ENCODE results near the gene SPAM1. TPM values are rescaled to one million over a fixed set of nuclear protein-coding genes. Genes with fewer than 3 reads are reported as not detected.
"Not testable (repeated sequence)": the region's sequence is repeated elsewhere in the genome, so short reads cannot be mapped to it uniquely, and the experiment has no call there.

Gene SPAM1, protein sequence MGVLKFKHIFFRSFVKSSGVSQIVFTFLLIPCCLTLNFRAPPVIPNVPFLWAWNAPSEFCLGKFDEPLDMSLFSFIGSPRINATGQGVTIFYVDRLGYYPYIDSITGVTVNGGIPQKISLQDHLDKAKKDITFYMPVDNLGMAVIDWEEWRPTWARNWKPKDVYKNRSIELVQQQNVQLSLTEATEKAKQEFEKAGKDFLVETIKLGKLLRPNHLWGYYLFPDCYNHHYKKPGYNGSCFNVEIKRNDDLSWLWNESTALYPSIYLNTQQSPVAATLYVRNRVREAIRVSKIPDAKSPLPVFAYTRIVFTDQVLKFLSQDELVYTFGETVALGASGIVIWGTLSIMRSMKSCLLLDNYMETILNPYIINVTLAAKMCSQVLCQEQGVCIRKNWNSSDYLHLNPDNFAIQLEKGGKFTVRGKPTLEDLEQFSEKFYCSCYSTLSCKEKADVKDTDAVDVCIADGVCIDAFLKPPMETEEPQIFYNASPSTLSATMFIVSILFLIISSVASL
- not detected in 2 replicates for total RNA-seq

DNA sequence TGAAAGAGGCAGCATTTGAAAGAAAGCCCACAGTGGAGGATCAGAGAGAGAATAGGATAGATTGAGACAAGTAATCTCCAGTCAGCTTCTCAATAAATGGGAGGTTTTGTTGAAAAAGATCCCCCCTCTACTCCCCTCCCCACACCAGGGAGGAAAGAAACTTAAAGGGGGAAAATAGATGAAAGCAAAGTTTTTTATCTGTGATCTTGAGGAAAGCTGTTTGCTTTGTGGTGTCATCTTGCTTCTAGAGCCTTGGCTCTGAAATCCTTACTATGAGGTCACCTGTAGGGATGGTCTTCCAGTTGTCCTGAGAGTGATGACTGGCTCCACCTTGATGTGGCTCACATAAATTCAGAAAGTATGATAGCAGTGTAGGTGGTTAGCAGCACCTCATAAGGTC lies at the start of gene SPAM1:
SPAM1 (plus strand) TSS at position 301 of the 400 bp plus-strand sequence. CDS start 28,330 bp downstream, outside the sequence.
- Mint-ChIP-seq H3K27ac (no peak within 1 kb of the TSS), H3K9me3 (no peaks in the 10 kb centered on the region), H3K27me3 (ENCODE audit: insufficient read depth) (no peaks in the 10 kb centered on the region), H3K4me1 (ENCODE audit: low read depth) (no peaks in the 10 kb centered on the region), H3K36me3 (ENCODE audit: low read depth) (no peaks in the 10 kb centered on the region), H3K4me3 (no peak within 1 kb of the TSS)
- intact Hi-C loops (cut with micrococcal nuclease): no loop called here
- no peak for DNase-seq (ENCODE audit: low spot score)

DNA sequence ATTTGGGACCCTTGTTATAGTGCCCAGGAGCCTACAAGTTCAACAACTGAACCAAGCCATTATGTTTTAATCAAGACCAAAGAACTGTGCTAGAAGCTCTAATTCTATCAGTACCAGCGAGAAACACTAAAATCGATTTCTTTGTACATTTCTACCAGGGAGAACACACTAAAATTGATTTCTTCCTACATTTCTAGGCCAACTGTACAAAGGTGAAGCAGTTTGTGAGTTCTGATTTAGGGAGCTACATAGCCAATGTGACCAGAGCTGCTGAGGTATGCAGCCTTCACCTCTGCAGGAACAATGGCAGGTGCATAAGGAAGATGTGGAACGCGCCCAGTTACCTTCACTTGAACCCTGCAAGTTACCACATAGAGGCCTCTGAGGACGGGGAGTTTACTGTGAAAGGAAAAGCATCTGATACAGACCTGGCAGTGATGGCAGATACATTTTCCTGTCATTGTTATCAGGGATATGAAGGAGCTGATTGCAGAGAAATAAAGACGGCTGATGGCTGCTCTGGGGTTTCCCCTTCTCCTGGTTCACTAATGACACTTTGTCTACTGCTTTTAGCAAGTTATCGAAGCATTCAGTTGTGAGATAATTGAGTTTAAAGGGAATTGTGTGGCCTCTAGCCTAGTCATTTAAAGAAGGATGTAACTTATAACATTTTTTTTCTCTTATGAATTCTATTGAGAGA lies 48.3 kb upstream of the SPAM1 start:
- Mint-ChIP-seq H3K4me1 (ENCODE audit: low read depth) (no peaks in the 10 kb centered on the region), H3K9me3 (no peaks in the 10 kb centered on the region), H3K27me3 (ENCODE audit: insufficient read depth) (peaks cover 6% of the 10 kb centered on the region), H3K36me3 (ENCODE audit: low read depth) (no peaks in the 10 kb centered on the region), H3K27ac (no peak overlapping the region), H3K4me3 (no peak overlapping the region)
- intact Hi-C loops (cut with micrococcal nuclease): no loop called here
- no peak for DNase-seq (ENCODE audit: low spot score)

DNA sequence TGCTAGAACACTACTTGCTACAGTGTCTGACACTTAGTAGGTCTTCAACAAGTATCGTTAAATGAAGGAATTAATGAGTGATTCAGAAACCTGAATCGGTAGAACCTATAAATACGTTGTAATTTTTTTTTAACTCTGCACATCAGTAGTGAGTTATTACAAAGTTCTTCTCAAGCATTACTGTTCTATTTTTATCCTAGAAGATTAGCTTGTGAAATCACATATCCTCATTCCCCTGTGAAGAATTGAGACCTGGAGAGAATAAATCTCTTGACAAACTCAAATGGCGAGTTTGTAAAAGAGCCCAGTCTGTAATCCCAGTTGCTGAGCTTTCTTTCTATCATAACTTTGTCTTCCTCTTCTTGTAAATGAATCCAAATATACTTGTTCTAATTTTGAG lies 45.4 kb upstream of the SPAM1 start:
- H3K27ac Mint-ChIP-seq: no peak overlapping the region
- no peaks in the 10 kb centered on the region for H3K4me1 Mint-ChIP-seq (ENCODE audit: low read depth)
- no peaks in the 10 kb centered on the region for H3K36me3 Mint-ChIP-seq (ENCODE audit: low read depth)
- no peaks in the 10 kb centered on the region for H3K9me3 Mint-ChIP-seq
- H3K4me3 Mint-ChIP-seq: no peak overlapping the region
- H3K27me3 Mint-ChIP-seq (ENCODE audit: insufficient read depth): peaks cover 11% of the 10 kb centered on the region
- no peak for DNase-seq (ENCODE audit: low spot score)
- intact Hi-C loops (cut with micrococcal nuclease): loop anchor here (10.0 kb wide), 1 partner anchor 65 kb away; no protein-coding TSS in a partner anchor

DNA sequence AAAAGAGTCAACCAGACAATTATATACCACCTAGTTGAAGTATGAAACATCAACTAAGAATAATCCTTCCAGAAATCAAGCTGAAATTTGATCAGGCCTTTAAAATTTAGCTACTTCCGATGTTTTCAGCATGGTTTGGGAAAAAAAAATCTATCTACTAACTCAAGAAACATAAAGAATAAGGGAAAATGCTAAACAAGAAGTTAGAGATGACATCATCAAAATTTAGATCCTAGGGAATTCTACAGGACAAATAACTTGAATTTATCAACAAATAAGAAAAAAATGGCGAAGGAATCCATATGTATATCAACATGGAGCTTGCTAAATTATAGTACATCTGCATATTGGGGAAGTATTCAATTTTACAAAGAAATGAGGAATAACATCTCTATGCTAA lies 43.7 kb upstream of the SPAM1 start:
- Mint-ChIP-seq H3K4me3 (no peak overlapping the region), H3K27me3 (ENCODE audit: insufficient read depth) (peaks cover 11% of the 10 kb centered on the region), H3K36me3 (ENCODE audit: low read depth) (no peaks in the 10 kb centered on the region), H3K9me3 (no peaks in the 10 kb centered on the region), H3K4me1 (ENCODE audit: low read depth) (no peaks in the 10 kb centered on the region), H3K27ac (no peak overlapping the region)
- DNase-seq (ENCODE audit: low spot score): no peak
- intact Hi-C loops (cut with micrococcal nuclease): loop anchor here (10.0 kb wide), 1 partner anchor 64 kb away; no protein-coding TSS in a partner anchor

DNA sequence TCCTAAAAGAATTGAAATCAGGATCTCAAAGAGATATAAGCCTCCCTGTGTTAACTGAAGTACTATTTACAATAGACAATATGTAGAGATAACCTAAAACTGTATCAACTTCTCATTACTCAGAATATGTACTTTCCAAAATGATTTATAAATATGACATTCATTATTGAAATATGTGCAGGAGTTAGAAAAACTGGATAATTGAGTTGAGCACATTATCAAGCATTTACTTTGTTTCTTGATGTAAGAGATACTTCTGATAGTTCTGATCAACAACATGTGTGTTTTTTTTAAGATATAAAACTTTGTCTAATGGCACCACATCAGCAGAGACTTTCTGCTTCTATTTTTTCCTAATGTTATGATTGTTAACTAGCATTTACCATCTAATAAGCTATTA lies 41.9 kb upstream of the SPAM1 start:
- no peak for DNase-seq (ENCODE audit: low spot score)
- peaks cover 9% of the 10 kb centered on the region for H3K27me3 Mint-ChIP-seq (ENCODE audit: insufficient read depth)
- no peaks in the 10 kb centered on the region for H3K4me1 Mint-ChIP-seq (ENCODE audit: low read depth)
- H3K4me3 Mint-ChIP-seq: no peak overlapping the region
- intact Hi-C loops (cut with micrococcal nuclease): loop anchor here (10.0 kb wide), 1 partner anchor 62 kb away; no protein-coding TSS in a partner anchor
- H3K36me3 Mint-ChIP-seq (ENCODE audit: low read depth): no peaks in the 10 kb centered on the region
- no peaks in the 10 kb centered on the region for H3K9me3 Mint-ChIP-seq
- H3K27ac Mint-ChIP-seq: no peak overlapping the region

DNA sequence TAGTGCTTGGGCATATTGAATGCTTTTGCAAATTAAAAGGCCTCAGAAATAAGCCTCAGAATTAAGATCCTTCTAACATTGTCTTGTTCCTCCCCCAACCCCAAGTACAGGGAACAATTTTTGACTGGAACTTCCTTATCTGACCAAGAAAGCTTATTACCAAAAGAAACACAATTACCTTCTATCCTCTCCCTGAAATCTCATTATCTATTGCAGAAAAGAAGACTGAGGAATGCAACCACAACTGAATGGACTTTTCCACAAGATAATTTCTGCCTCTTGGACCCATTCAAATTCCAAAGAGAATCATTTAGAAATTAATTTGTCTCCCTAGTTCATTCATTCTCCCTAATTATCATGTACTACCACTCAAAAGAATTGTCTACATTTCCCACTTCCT lies 36.8 kb upstream of the SPAM1 start:
- Mint-ChIP-seq H3K4me3 (no peak overlapping the region), H3K4me1 (ENCODE audit: low read depth) (no peaks in the 10 kb centered on the region), H3K27ac (no peak overlapping the region), H3K36me3 (ENCODE audit: low read depth) (no peaks in the 10 kb centered on the region), H3K27me3 (ENCODE audit: insufficient read depth) (peaks cover 8% of the 10 kb centered on the region), H3K9me3 (no peaks in the 10 kb centered on the region)
- intact Hi-C loops (cut with micrococcal nuclease): loop anchor here (10.0 kb wide), 1 partner anchor 57 kb away; no protein-coding TSS in a partner anchor
- no peak for DNase-seq (ENCODE audit: low spot score)

DNA sequence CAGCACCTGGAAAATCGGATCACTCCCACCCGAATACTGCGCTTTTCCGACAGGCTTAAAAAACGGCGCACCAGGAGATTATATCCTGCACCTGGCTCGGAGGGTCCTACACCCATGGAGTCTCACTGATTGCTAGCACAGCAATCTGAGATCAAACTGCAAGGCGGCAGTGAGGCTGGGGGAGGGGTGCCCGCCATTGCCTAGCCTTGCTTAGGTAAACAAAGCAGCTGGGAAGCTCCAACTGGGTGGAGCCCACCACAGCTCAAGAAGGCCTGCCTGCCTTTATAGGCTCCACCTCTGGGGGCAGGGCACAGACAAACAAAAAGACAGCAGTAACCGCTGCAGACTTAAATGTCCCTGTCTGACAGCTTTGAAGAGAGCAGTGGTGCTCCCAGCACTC lies 30.3 kb upstream of the SPAM1 start:
- intact Hi-C loops (cut with micrococcal nuclease); H3K9me3 Mint-ChIP-seq; DNase-seq (ENCODE audit: low spot score); H3K36me3 Mint-ChIP-seq (ENCODE audit: low read depth); H3K4me3 Mint-ChIP-seq; H3K4me1 Mint-ChIP-seq (ENCODE audit: low read depth); H3K27ac Mint-ChIP-seq; H3K27me3 Mint-ChIP-seq (ENCODE audit: insufficient read depth): not testable (repeated sequence)

DNA sequence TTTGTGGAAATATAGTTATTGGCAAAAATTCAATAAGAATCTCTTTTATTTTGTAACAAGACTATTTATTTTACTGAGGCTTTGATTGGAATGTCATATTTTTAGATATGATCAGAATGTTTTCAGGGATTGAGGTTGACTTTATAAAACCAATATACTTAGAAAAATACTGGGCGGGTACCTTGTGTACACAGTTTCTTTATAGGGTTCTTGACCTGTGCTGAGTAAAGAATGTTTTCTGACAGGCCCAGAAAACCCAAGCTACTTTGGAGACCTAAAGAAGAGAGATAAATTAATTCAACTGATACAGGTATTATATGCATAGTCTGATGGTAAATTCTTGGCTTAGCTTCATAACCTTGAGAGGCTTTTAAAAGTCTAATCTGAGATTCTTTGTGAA lies 23.9 kb upstream of the SPAM1 start:
- H3K36me3 Mint-ChIP-seq (ENCODE audit: low read depth): no peaks in the 10 kb centered on the region
- no peak overlapping the region for H3K27ac Mint-ChIP-seq
- intact Hi-C loops (cut with micrococcal nuclease): no loop called here
- no peaks in the 10 kb centered on the region for H3K4me1 Mint-ChIP-seq (ENCODE audit: low read depth)
- H3K27me3 Mint-ChIP-seq (ENCODE audit: insufficient read depth): no peaks in the 10 kb centered on the region
- DNase-seq (ENCODE audit: low spot score): no peak
- H3K4me3 Mint-ChIP-seq: no peak overlapping the region
- no peaks in the 10 kb centered on the region for H3K9me3 Mint-ChIP-seq

DNA sequence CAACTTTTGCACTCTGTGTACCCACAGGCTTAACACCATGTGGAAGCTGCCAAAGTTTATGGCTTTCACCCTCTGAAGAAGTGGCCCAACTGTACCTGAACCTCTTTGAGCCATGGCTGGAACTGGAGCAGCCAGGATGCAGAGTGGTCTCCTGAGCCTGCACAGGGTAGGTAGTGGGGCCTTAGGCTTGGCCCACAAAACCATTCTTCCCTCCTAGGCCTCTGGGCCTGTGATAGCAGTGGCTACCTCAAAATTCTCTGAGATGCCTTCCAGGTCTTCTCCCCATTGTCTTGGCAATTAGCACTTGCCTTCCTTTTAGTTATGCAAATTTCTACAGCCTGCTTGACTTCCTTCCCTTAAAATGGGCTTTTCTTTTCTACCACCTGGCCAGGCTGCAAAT lies 19.3 kb upstream of the SPAM1 start:
- H3K9me3 Mint-ChIP-seq: no peaks in the 10 kb centered on the region
- no peaks in the 10 kb centered on the region for H3K4me1 Mint-ChIP-seq (ENCODE audit: low read depth)
- H3K27me3 Mint-ChIP-seq (ENCODE audit: insufficient read depth): no peaks in the 10 kb centered on the region
- intact Hi-C loops (cut with micrococcal nuclease): no loop called here
- no peak for DNase-seq (ENCODE audit: low spot score)
- no peak overlapping the region for H3K27ac Mint-ChIP-seq
- H3K4me3 Mint-ChIP-seq: no peak overlapping the region
- H3K36me3 Mint-ChIP-seq (ENCODE audit: low read depth): no peaks in the 10 kb centered on the region

DNA sequence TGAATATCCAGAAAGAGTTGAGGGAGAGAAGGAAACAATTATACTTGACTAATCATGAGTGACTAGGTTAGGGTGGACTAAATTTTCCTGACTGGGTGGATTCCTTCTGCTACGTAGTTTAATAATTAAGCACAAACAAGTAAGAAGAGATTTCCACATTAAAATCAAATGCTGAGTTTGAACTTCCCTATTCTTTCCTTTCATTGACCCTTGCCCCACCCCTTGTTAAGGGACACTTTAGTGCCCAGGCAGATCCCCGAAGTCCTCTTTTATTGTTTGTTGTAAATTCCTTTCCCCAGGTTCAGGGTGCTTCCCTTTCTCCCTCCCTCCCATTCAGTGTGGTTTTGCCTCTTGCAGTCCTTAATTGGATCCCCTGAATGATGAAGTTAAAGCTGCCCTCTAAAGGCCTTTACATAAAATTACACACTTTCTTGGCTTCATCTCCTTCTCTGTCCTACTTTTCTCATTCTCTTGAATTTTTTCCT lies 8.8 kb upstream of the SPAM1 start:
- no peak for DNase-seq (ENCODE audit: low spot score)
- no peaks in the 10 kb centered on the region for H3K36me3 Mint-ChIP-seq (ENCODE audit: low read depth)
- no peak overlapping the region for H3K27ac Mint-ChIP-seq
- H3K27me3 Mint-ChIP-seq (ENCODE audit: insufficient read depth): peaks cover 2% of the 10 kb centered on the region
- H3K9me3 Mint-ChIP-seq: no peaks in the 10 kb centered on the region
- no peaks in the 10 kb centered on the region for H3K4me1 Mint-ChIP-seq (ENCODE audit: low read depth)
- no peak overlapping the region for H3K4me3 Mint-ChIP-seq
- intact Hi-C loops (cut with micrococcal nuclease): loop anchor here (1.0 kb wide), 1 partner anchor 292 kb away; no protein-coding TSS in a partner anchor

DNA sequence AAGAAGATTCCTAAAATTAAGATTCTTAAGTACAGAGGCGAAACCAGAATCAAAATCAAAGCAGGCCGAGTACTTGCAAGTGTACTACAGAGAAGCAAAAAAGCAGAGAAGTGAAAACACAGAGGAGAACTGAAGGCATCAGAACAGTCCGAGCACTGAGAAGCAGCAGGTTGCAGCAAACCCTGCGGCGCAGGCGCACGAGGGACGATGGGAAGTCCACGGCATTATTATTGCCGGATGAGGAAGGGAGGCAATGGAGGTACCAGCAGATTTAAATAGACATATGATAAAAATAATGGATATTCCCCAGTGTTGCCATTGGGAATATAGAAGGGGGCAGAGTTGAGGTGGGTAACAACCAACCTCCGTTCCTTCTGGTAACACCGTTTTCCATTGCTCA lies 7.2 kb upstream of the SPAM1 start:
- no peak for DNase-seq (ENCODE audit: low spot score)
- Mint-ChIP-seq H3K27ac (no peak overlapping the region), H3K4me1 (ENCODE audit: low read depth) (no peaks in the 10 kb centered on the region), H3K9me3 (no peaks in the 10 kb centered on the region), H3K27me3 (ENCODE audit: insufficient read depth) (peaks cover 2% of the 10 kb centered on the region), H3K4me3 (no peak overlapping the region), H3K36me3 (ENCODE audit: low read depth) (no peaks in the 10 kb centered on the region)
- intact Hi-C loops (cut with micrococcal nuclease): no loop called here

DNA sequence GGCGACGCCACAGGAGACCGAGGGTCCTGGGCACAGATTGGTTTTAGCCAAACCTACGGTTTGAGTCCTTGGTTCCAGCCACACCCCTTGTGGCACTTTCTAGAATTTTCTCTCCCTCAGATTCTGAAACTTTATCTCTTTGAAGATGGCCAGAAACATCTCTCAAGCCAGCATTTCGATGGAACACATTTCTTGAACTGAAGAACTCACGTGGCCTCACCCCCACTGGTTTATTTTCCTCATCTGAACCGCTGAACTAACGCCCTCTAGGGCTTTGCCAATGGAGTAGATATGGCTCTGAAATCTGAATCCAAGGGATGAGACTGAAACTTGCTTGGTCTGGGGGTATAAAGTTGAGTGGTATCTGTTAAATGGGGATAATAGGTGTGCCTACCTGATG lies 6.7 kb upstream of the SPAM1 start:
- intact Hi-C loops (cut with micrococcal nuclease): no loop called here
- Mint-ChIP-seq H3K27ac (no peak overlapping the region), H3K9me3 (no peaks in the 10 kb centered on the region), H3K4me1 (ENCODE audit: low read depth) (no peaks in the 10 kb centered on the region), H3K4me3 (no peak overlapping the region), H3K36me3 (ENCODE audit: low read depth) (no peaks in the 10 kb centered on the region), H3K27me3 (ENCODE audit: insufficient read depth) (peaks cover 2% of the 10 kb centered on the region)
- no peak for DNase-seq (ENCODE audit: low spot score)

DNA sequence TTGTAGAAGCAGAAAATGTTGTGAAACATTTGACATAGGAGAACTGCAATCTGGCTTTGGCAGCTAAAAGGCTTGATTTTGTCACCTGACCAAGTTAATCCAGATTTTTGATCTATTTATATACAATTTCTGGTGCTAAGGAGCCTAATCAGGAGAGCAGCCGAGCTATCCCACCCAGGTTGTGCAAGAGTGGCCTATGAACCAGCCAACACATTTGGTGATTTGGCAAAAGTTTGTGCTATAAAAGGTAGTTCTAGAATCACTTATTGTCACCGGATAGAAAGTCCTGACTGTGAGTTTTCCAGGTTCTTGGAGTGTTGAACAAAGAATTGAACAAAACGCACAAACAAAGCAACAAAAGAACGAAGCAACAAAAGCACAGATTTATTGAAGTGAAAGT lies 1.4 kb upstream of the SPAM1 start:
- H3K4me1 Mint-ChIP-seq (ENCODE audit: low read depth): no peaks in the 10 kb centered on the region
- peaks cover 2% of the 10 kb centered on the region for H3K27me3 Mint-ChIP-seq (ENCODE audit: insufficient read depth)
- intact Hi-C loops (cut with micrococcal nuclease): no loop called here
- H3K4me3 Mint-ChIP-seq: no peak overlapping the region
- no peak for DNase-seq (ENCODE audit: low spot score)
- H3K36me3 Mint-ChIP-seq (ENCODE audit: low read depth): no peaks in the 10 kb centered on the region
- H3K27ac Mint-ChIP-seq: no peak overlapping the region
- no peaks in the 10 kb centered on the region for H3K9me3 Mint-ChIP-seq

Measured in activated T-helper 1 cell treated with anti-CD3 and anti-CD28 coated beads, Interleukin-12 subunit alpha, Interleukin-12 subunit beta, Interleukin-2, Interleukin-4 antibody, amounts not matched to agents 30 ng/mL and 10 ng/mL and 1 ng/mL, durations not matched to agents 14 hours and 24 hours and 36 hours (primary cell).